Hepatocyte (in vitro differentiated cells): Measurements from ENCODE around the gene E2F7.

Source experiments
- EZH2 ChIP-seq: fragments of 200-600 bp; sonication (generic); IDR thresholded peaks from 2 replicates; pipeline ENCODE4 v1.6.1; 2016; ENCODE audit warnings: antibody characterized with exemption, mild to moderate bottlenecking, borderline replicate concordance
- EZH2phosphoT487 ChIP-seq: fragments of 200-600 bp; sonication (generic); IDR thresholded peaks from one replicate; pipeline ENCODE4 v1.6.1; 2018; ENCODE audit warnings: antibody characterized with exemption, mild to moderate bottlenecking, low read depth, moderate library complexity; ENCODE audit not compliant: unreplicated experiment, severe bottlenecking
- TF ChIP-seq, protein P1 (sequence below): fragments of 200-600 bp; sonication (generic); IDR thresholded peaks from 2 replicates; pipeline ENCODE4 v1.5.1; 2016; ENCODE audit warnings: antibody characterized with exemption, mild to moderate bottlenecking; ENCODE audit not compliant: poor library complexity

DNA sequence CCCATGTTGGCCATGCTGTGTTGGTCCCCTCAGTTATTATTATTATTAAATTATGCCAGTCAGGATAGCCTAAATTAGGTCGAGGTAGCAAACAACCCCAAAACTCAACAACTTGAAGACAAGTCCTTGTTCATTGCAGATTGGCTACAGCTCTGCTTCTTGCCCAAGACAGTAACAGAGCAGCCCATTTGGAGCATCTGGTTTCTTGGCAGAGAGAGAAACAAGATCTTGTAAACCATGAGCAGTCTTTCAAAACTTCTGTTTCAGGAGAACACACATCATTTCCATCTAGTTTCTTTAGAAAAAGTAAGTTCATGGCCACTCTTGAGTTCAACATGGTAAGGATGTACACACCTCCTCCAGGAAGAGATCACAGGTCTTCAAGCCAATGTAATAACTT, 52.3 kb downstream of the E2F7 start:
- TF ChIP-seq, protein P1, sequence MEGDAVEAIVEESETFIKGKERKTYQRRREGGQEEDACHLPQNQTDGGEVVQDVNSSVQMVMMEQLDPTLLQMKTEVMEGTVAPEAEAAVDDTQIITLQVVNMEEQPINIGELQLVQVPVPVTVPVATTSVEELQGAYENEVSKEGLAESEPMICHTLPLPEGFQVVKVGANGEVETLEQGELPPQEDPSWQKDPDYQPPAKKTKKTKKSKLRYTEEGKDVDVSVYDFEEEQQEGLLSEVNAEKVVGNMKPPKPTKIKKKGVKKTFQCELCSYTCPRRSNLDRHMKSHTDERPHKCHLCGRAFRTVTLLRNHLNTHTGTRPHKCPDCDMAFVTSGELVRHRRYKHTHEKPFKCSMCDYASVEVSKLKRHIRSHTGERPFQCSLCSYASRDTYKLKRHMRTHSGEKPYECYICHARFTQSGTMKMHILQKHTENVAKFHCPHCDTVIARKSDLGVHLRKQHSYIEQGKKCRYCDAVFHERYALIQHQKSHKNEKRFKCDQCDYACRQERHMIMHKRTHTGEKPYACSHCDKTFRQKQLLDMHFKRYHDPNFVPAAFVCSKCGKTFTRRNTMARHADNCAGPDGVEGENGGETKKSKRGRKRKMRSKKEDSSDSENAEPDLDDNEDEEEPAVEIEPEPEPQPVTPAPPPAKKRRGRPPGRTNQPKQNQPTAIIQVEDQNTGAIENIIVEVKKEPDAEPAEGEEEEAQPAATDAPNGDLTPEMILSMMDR, result no peak
- TF ChIP-seq EZH2 (no peak), EZH2phosphoT487 (no peak)
